ENCODE measurements around the gene FBXO31.

Gene FBXO31

DNA sequence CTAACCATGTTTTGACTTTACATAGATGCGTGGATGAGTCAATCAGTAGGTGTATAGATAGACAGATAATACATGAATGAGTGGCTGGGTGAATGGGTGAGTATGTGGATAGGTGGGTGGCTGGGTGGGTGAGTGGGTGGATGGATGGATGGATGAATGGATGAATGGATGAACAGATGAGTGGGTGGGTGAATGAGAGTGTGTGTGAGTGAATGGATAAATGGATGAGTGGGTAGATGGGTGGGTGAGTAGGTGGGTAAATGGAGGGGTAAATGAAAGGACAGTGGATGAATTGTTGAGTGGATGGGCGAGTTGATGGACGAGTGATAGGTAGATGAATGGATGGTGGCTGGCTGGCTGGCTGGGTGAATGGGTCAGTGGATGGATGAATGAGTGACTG, 89.6 kb downstream of the FBXO31 start:
- Histone ChIP-seq H3K9ac (ENCODE audit: low read length) (no peak overlapping the region), H3K27ac (ENCODE audit: low read depth, low read length) (no peak overlapping the region), H3K4me3 (ENCODE audit: low read length) (no peak overlapping the region), H3K36me3 (ENCODE audit: control insufficient read depth, insufficient read depth, low read length) (no peaks in the 10 kb centered on the region), H3K4me1 (ENCODE audit: control insufficient read depth, insufficient read depth, low read length) (no peaks in the 10 kb centered on the region), H3K27me3 (ENCODE audit: control insufficient read depth, insufficient read depth, low read length) (no peaks in the 10 kb centered on the region)

DNA sequence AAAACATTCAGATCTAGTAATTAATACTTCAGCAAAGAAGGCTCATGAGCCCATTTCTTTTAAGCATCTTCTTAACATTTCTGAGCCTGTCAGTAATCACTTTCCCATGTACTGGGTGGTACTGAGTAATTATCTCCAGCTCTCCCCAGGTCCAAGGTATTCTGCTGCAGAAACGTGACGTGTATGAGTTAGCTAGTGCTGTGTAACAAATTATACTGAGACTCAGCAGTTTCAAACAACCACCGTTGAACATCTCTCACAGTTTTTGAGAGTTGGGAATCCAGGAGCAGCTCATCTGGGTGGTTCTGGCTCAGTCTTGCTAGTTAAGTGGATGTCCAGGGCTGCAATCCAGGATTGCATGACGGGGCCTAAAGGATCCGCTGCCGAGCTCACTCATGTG, 91.6 kb downstream of the FBXO31 start:
- Histone ChIP-seq H3K9ac (ENCODE audit: low read length) (no peak overlapping the region), H3K27ac (ENCODE audit: low read depth, low read length) (no peak overlapping the region), H3K27me3 (ENCODE audit: control insufficient read depth, insufficient read depth, low read length) (no peaks in the 10 kb centered on the region), H3K4me3 (ENCODE audit: low read length) (no peak overlapping the region), H3K36me3 (ENCODE audit: control insufficient read depth, insufficient read depth, low read length) (no peaks in the 10 kb centered on the region), H3K4me1 (ENCODE audit: control insufficient read depth, insufficient read depth, low read length) (no peaks in the 10 kb centered on the region)

GRCh38 chr16:87288753-87289362, 94.7 kb downstream of the FBXO31 start:
- Histone ChIP-seq H3K4me1 (ENCODE audit: control insufficient read depth, insufficient read depth, low read length) (no peaks in the 10 kb centered on the region), H3K36me3 (ENCODE audit: control insufficient read depth, insufficient read depth, low read length) (no peaks in the 10 kb centered on the region), H3K27me3 (ENCODE audit: control insufficient read depth, insufficient read depth, low read length) (no peaks in the 10 kb centered on the region), H3K27ac (ENCODE audit: low read depth, low read length) (no peak overlapping the region), H3K9ac (ENCODE audit: low read length) (no peak overlapping the region), H3K4me3 (ENCODE audit: low read length) (no peak overlapping the region)

GRCh38 chr16:87286839-87287626, 96.5 kb downstream of the FBXO31 start:
- no peak overlapping the region for H3K27ac ChIP-seq (ENCODE audit: low read depth, low read length)
- H3K9ac ChIP-seq (ENCODE audit: low read length), result no peak overlapping the region
- no peaks in the 10 kb centered on the region for H3K36me3 ChIP-seq (ENCODE audit: control insufficient read depth, insufficient read depth, low read length)
- no peaks in the 10 kb centered on the region for H3K27me3 ChIP-seq (ENCODE audit: control insufficient read depth, insufficient read depth, low read length)
- H3K4me3 ChIP-seq (ENCODE audit: low read length), result no peak overlapping the region
- no peaks in the 10 kb centered on the region for H3K4me1 ChIP-seq (ENCODE audit: control insufficient read depth, insufficient read depth, low read length)

GRCh38 chr16:87284183-87284582, 99.4 kb downstream of the FBXO31 start:
- Histone ChIP-seq H3K4me1 (ENCODE audit: control insufficient read depth, insufficient read depth, low read length) (no peaks in the 10 kb centered on the region), H3K27ac (ENCODE audit: low read depth, low read length) (no peak overlapping the region), H3K36me3 (ENCODE audit: control insufficient read depth, insufficient read depth, low read length) (no peaks in the 10 kb centered on the region), H3K9ac (ENCODE audit: low read length) (no peak overlapping the region), H3K27me3 (ENCODE audit: control insufficient read depth, insufficient read depth, low read length) (peaks cover under 1% of the 10 kb centered on the region), H3K4me3 (ENCODE audit: low read length) (no peak overlapping the region)

DNA sequence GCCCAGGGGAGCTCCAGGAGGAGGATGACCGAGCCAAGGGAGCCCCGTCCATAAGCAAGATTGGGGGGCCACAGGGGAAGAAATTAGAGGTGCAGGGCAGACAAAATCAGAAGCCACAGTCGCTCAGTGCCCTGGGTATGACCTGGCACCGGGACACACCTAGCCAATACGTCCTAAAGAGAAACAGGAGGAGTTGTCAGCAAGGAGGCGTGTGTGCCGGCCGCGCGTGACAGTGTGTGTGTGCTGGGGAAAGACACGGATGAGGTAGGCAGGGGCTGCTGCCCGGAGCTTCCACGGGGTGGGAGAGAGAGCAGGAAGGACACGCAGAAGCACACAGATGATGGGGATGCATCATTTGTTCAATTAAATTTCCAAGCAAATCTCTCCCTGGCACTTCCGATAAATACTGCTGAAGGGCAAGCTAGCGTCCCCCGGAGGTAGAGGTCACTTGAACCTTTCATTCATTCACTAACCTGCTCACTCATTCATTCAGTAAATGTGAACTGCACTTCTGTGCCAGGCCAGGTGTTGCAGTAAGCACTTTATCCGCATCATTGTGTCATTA, 104.4 kb downstream of the FBXO31 start:
- H3K27ac ChIP-seq (ENCODE audit: low read depth, low read length), result no peak overlapping the region
- H3K4me1 ChIP-seq (ENCODE audit: control insufficient read depth, insufficient read depth, low read length), result no peaks in the 10 kb centered on the region
- H3K27me3 ChIP-seq (ENCODE audit: control insufficient read depth, insufficient read depth, low read length), result peaks cover 12% of the 10 kb centered on the region
- H3K36me3 ChIP-seq (ENCODE audit: control insufficient read depth, insufficient read depth, low read length), result no peaks in the 10 kb centered on the region
- H3K4me3 ChIP-seq (ENCODE audit: low read length), result no peak overlapping the region
- no peak overlapping the region for H3K9ac ChIP-seq (ENCODE audit: low read length)

GRCh38 chr16:87278191-87279093, 105.1 kb downstream of the FBXO31 start:
- Histone ChIP-seq H3K27me3 (ENCODE audit: control insufficient read depth, insufficient read depth, low read length) (peaks cover 12% of the 10 kb centered on the region), H3K4me3 (ENCODE audit: low read length) (no peak overlapping the region), H3K36me3 (ENCODE audit: control insufficient read depth, insufficient read depth, low read length) (no peaks in the 10 kb centered on the region), H3K9ac (ENCODE audit: low read length) (no peak overlapping the region), H3K27ac (ENCODE audit: low read depth, low read length) (no peak overlapping the region), H3K4me1 (ENCODE audit: control insufficient read depth, insufficient read depth, low read length) (no peaks in the 10 kb centered on the region)

All from rectal smooth muscle tissue (tissue), 1 donor.